Measurements from ENCODE around the gene FOXP1.

Gene FOXP1

GRCh38 chr3:71303627-71304200 is 279.8 kb downstream of the FOXP1 start:
- H3K9me3 ChIP-seq (ENCODE audit: control insufficient read depth in 1 of 2, low read length in 2 of 2) = no peaks in the 10 kb centered on the region
- no peak overlapping the region for H3K27ac ChIP-seq (ENCODE audit: low read depth, low read length)
- peaks cover 3 to 6% of the 10 kb centered on the region in 2 donors for H3K4me1 ChIP-seq (ENCODE audit: control insufficient read depth in 1 of 2, insufficient read depth in 2 of 2, low read length in 2 of 2)
- H3K4me3 ChIP-seq (ENCODE audit: low read depth in 1 of 2, low read length in 2 of 2) = no peak overlapping the region
- H3K9ac ChIP-seq (ENCODE audit: low read depth in 1 of 2, low read length in 2 of 2) = no peak overlapping the region
- H3K36me3 ChIP-seq (ENCODE audit: control insufficient read depth in 1 of 2, insufficient read depth in 2 of 2, low read length in 2 of 2) = no peaks in the 10 kb centered on the region
- H3K27me3 ChIP-seq (ENCODE audit: control insufficient read depth in 1 of 2, insufficient read depth in 2 of 2, low read length in 2 of 2) = no peaks in the 10 kb centered on the region

- Histone ChIP-seq H3K36me3 (ENCODE audit: control insufficient read depth in 1 of 2, insufficient read depth in 2 of 2, low read length in 2 of 2) (no peaks in the 10 kb centered on the region), H3K9me3 (ENCODE audit: control insufficient read depth in 1 of 2, low read length in 2 of 2) (no peaks in the 10 kb centered on the region), H3K9ac (ENCODE audit: low read depth in 1 of 2, low read length in 2 of 2) (no peak overlapping the region), H3K27me3 (ENCODE audit: control insufficient read depth in 1 of 2, insufficient read depth in 2 of 2, low read length in 2 of 2) (no peaks in the 10 kb centered on the region), H3K4me1 (ENCODE audit: control insufficient read depth in 1 of 2, insufficient read depth in 2 of 2, low read length in 2 of 2) (peaks cover 3 to 6% of the 10 kb centered on the region in 2 donors), H3K27ac (ENCODE audit: low read depth, low read length) (no peak overlapping the region), H3K4me3 (ENCODE audit: low read depth in 1 of 2, low read length in 2 of 2) (no peak overlapping the region)
Measured at GRCh38 chr3:71302604-71303003, 280.9 kb downstream of the FOXP1 start.

GRCh38 chr3:71300951-71301393 is 282.6 kb downstream of the FOXP1 start:
- Histone ChIP-seq H3K4me3 (ENCODE audit: low read depth in 1 of 2, low read length in 2 of 2) (no peak overlapping the region), H3K27ac (ENCODE audit: low read depth, low read length) (no peak overlapping the region), H3K36me3 (ENCODE audit: control insufficient read depth in 1 of 2, insufficient read depth in 2 of 2, low read length in 2 of 2) (no peaks in the 10 kb centered on the region), H3K9ac (ENCODE audit: low read depth in 1 of 2, low read length in 2 of 2) (no peak overlapping the region), H3K27me3 (ENCODE audit: control insufficient read depth in 1 of 2, insufficient read depth in 2 of 2, low read length in 2 of 2) (no peaks in the 10 kb centered on the region), H3K9me3 (ENCODE audit: control insufficient read depth in 1 of 2, low read length in 2 of 2) (no peaks in the 10 kb centered on the region), H3K4me1 (ENCODE audit: control insufficient read depth in 1 of 2, insufficient read depth in 2 of 2, low read length in 2 of 2) (peaks cover 0 to 6% of the 10 kb centered on the region in 2 donors)

- Histone ChIP-seq H3K9ac (ENCODE audit: low read depth in 1 of 2, low read length in 2 of 2) (no peak overlapping the region), H3K27me3 (ENCODE audit: control insufficient read depth in 1 of 2, insufficient read depth in 2 of 2, low read length in 2 of 2) (no peaks in the 10 kb centered on the region), H3K36me3 (ENCODE audit: control insufficient read depth in 1 of 2, insufficient read depth in 2 of 2, low read length in 2 of 2) (no peaks in the 10 kb centered on the region), H3K4me1 (ENCODE audit: control insufficient read depth in 1 of 2, insufficient read depth in 2 of 2, low read length in 2 of 2) (no peaks in the 10 kb centered on the region), H3K9me3 (ENCODE audit: control insufficient read depth in 1 of 2, low read length in 2 of 2) (no peaks in the 10 kb centered on the region), H3K27ac (ENCODE audit: low read depth, low read length) (no peak overlapping the region), H3K4me3 (ENCODE audit: low read depth in 1 of 2, low read length in 2 of 2) (no peak overlapping the region)
Measured at GRCh38 chr3:71299160-71299559, 284.4 kb downstream of the FOXP1 start.

- H3K27me3 ChIP-seq (ENCODE audit: control insufficient read depth in 1 of 2, insufficient read depth in 2 of 2, low read length in 2 of 2) = no peaks in the 10 kb centered on the region
- H3K9me3 ChIP-seq (ENCODE audit: control insufficient read depth in 1 of 2, low read length in 2 of 2) = no peaks in the 10 kb centered on the region
- no peaks in the 10 kb centered on the region for H3K36me3 ChIP-seq (ENCODE audit: control insufficient read depth in 1 of 2, insufficient read depth in 2 of 2, low read length in 2 of 2)
- no peak overlapping the region for H3K4me3 ChIP-seq (ENCODE audit: low read depth in 1 of 2, low read length in 2 of 2)
- H3K27ac ChIP-seq (ENCODE audit: low read depth, low read length) = no peak overlapping the region
- no peak overlapping the region for H3K9ac ChIP-seq (ENCODE audit: low read depth in 1 of 2, low read length in 2 of 2)
- H3K4me1 ChIP-seq (ENCODE audit: control insufficient read depth in 1 of 2, insufficient read depth in 2 of 2, low read length in 2 of 2) = no peaks in the 10 kb centered on the region
Measured at GRCh38 chr3:71294919-71295318, 288.6 kb downstream of the FOXP1 start.

GRCh38 chr3:71290301-71290700 is 293.2 kb downstream of the FOXP1 start:
- Histone ChIP-seq H3K9me3 (ENCODE audit: control insufficient read depth in 1 of 2, low read length in 2 of 2) (no peaks in the 10 kb centered on the region), H3K4me3 (ENCODE audit: low read depth in 1 of 2, low read length in 2 of 2) (no peak overlapping the region), H3K27me3 (ENCODE audit: control insufficient read depth in 1 of 2, insufficient read depth in 2 of 2, low read length in 2 of 2) (no peaks in the 10 kb centered on the region), H3K27ac (ENCODE audit: low read depth, low read length) (no peak overlapping the region), H3K36me3 (ENCODE audit: control insufficient read depth in 1 of 2, insufficient read depth in 2 of 2, low read length in 2 of 2) (no peaks in the 10 kb centered on the region), H3K9ac (ENCODE audit: low read depth in 1 of 2, low read length in 2 of 2) (no peak overlapping the region), H3K4me1 (ENCODE audit: control insufficient read depth in 1 of 2, insufficient read depth in 2 of 2, low read length in 2 of 2) (no peaks in the 10 kb centered on the region)

GRCh38 chr3:71288269-71288930 is 295.1 kb downstream of the FOXP1 start:
- Histone ChIP-seq H3K4me1 (ENCODE audit: control insufficient read depth in 1 of 2, insufficient read depth in 2 of 2, low read length in 2 of 2) (no peaks in the 10 kb centered on the region), H3K4me3 (ENCODE audit: low read depth in 1 of 2, low read length in 2 of 2) (no peak overlapping the region), H3K27me3 (ENCODE audit: control insufficient read depth in 1 of 2, insufficient read depth in 2 of 2, low read length in 2 of 2) (no peaks in the 10 kb centered on the region), H3K27ac (ENCODE audit: low read depth, low read length) (no peak overlapping the region), H3K36me3 (ENCODE audit: control insufficient read depth in 1 of 2, insufficient read depth in 2 of 2, low read length in 2 of 2) (no peaks in the 10 kb centered on the region), H3K9ac (ENCODE audit: low read depth in 1 of 2, low read length in 2 of 2) (no peak overlapping the region), H3K9me3 (ENCODE audit: control insufficient read depth in 1 of 2, low read length in 2 of 2) (no peaks in the 10 kb centered on the region)

- Histone ChIP-seq H3K9me3 (ENCODE audit: control insufficient read depth in 1 of 2, low read length in 2 of 2) (no peaks in the 10 kb centered on the region), H3K4me1 (ENCODE audit: control insufficient read depth in 1 of 2, insufficient read depth in 2 of 2, low read length in 2 of 2) (no peaks in the 10 kb centered on the region)
Measured at GRCh38 chr3:71285086-71285485, 298.4 kb downstream of the FOXP1 start.

GRCh38 chr3:71282976-71283375 is 300.6 kb downstream of the FOXP1 start:
- no peaks in the 10 kb centered on the region for H3K27me3 ChIP-seq (ENCODE audit: control insufficient read depth in 1 of 2, insufficient read depth in 2 of 2, low read length in 2 of 2)
- no peaks in the 10 kb centered on the region for H3K9me3 ChIP-seq (ENCODE audit: control insufficient read depth in 1 of 2, low read length in 2 of 2)
- H3K4me1 ChIP-seq (ENCODE audit: control insufficient read depth in 1 of 2, insufficient read depth in 2 of 2, low read length in 2 of 2) = no peaks in the 10 kb centered on the region
- no peak overlapping the region for H3K27ac ChIP-seq (ENCODE audit: low read depth, low read length)
- H3K9ac ChIP-seq (ENCODE audit: low read depth in 1 of 2, low read length in 2 of 2) = no peak overlapping the region
- H3K36me3 ChIP-seq (ENCODE audit: control insufficient read depth in 1 of 2, insufficient read depth in 2 of 2, low read length in 2 of 2) = no peaks in the 10 kb centered on the region
- no peak overlapping the region for H3K4me3 ChIP-seq (ENCODE audit: low read depth in 1 of 2, low read length in 2 of 2)

More at GRCh38 chr3:71285086-71285485, 298.4 kb downstream of the FOXP1 start:
- Histone ChIP-seq H3K27ac (ENCODE audit: low read depth, low read length) (no peak overlapping the region), H3K27me3 (ENCODE audit: control insufficient read depth in 1 of 2, insufficient read depth in 2 of 2, low read length in 2 of 2) (no peaks in the 10 kb centered on the region), H3K4me3 (ENCODE audit: low read depth in 1 of 2, low read length in 2 of 2) (no peak overlapping the region), H3K36me3 (ENCODE audit: control insufficient read depth in 1 of 2, insufficient read depth in 2 of 2, low read length in 2 of 2) (no peaks in the 10 kb centered on the region), H3K9ac (ENCODE audit: low read depth in 1 of 2, low read length in 2 of 2) (no peak overlapping the region)

- Histone ChIP-seq H3K27ac (ENCODE audit: low read depth, low read length) (no peak overlapping the region), H3K27me3 (ENCODE audit: control insufficient read depth in 1 of 2, insufficient read depth in 2 of 2, low read length in 2 of 2) (no peaks in the 10 kb centered on the region), H3K9ac (ENCODE audit: low read depth in 1 of 2, low read length in 2 of 2) (no peak overlapping the region), H3K36me3 (ENCODE audit: control insufficient read depth in 1 of 2, insufficient read depth in 2 of 2, low read length in 2 of 2) (no peaks in the 10 kb centered on the region), H3K4me3 (ENCODE audit: low read depth in 1 of 2, low read length in 2 of 2) (no peak overlapping the region), H3K9me3 (ENCODE audit: control insufficient read depth in 1 of 2, low read length in 2 of 2) (no peaks in the 10 kb centered on the region), H3K4me1 (ENCODE audit: control insufficient read depth in 1 of 2, insufficient read depth in 2 of 2, low read length in 2 of 2) (no peaks in the 10 kb centered on the region)
Measured at GRCh38 chr3:71281280-71281679, 302.2 kb downstream of the FOXP1 start.

Data from duodenal mucosa (tissue), 2 donors.